ENCODE data around the gene NUDT19. TPM values are rescaled to one million over a fixed set of nuclear protein-coding genes. Genes with fewer than 3 reads are reported as not detected.

The NUDT19 gene
- total and polyA plus RNA-seq, 2 donors from 2014 or later: 8.8 to 11.7 TPM

GRCh38 chr19:32658527-32658926 lies 33.1 kb upstream of the NUDT19 start:
- no peak for DNase-seq
- no peaks in the 10 kb centered on the region for H3K9me3 ChIP-seq (ENCODE audit: control insufficient read depth in 2 of 3, insufficient read depth in 1 of 3, low read length in 3 of 3)
- H3K9ac ChIP-seq (ENCODE audit: low read length in 3 of 3): no peak overlapping the region
- no peak for TF ChIP-seq CTCF (IDR thresholded peaks at IDR 0.05; ENCODE audit: borderline replicate concordance, extremely low read depth, insufficient read depth)
- H3K27me3 ChIP-seq (ENCODE audit: control insufficient read depth, insufficient read depth, low read length): no peaks in the 10 kb centered on the region
- no peak for FAIRE-seq
- no peaks in the 10 kb centered on the region for H3K4me1 ChIP-seq (ENCODE audit: control insufficient read depth in 2 of 3, insufficient read depth in 2 of 3, low read depth in 1 of 3, low read length in 3 of 3)
- no peak overlapping the region for H3K4me3 ChIP-seq (ENCODE audit: low read length in 3 of 3)
- no peak overlapping the region for H3K27ac ChIP-seq (ENCODE audit: low read depth in 2 of 2, low read length in 2 of 2)
- intact Hi-C loops (cut with DNase I): no loop called here
- peaks cover 0 to 11% (median 4%) of the 10 kb centered on the region in 3 donors for H3K36me3 ChIP-seq (ENCODE audit: control insufficient read depth in 2 of 3, insufficient read depth in 3 of 3, low read length in 3 of 3)

- intact Hi-C loops (cut with DNase I): no loop called here
- H3K27me3 ChIP-seq (ENCODE audit: control insufficient read depth, insufficient read depth, low read length): no peaks in the 10 kb centered on the region
- TF ChIP-seq CTCF (IDR thresholded peaks at IDR 0.05; ENCODE audit: borderline replicate concordance, extremely low read depth, insufficient read depth): no peak
- H3K4me3 ChIP-seq (ENCODE audit: low read length in 3 of 3): no peak overlapping the region
- no peaks in the 10 kb centered on the region for H3K9me3 ChIP-seq (ENCODE audit: control insufficient read depth in 2 of 3, insufficient read depth in 1 of 3, low read length in 3 of 3)
- H3K36me3 ChIP-seq (ENCODE audit: control insufficient read depth in 2 of 3, insufficient read depth in 3 of 3, low read length in 3 of 3): peaks cover 0 to 9% (median 0%) of the 10 kb centered on the region in 3 donors
- no peak overlapping the region for H3K9ac ChIP-seq (ENCODE audit: low read length in 3 of 3)
- DNase-seq: no peak
- no peak for FAIRE-seq
- H3K27ac ChIP-seq (ENCODE audit: low read depth in 2 of 2, low read length in 2 of 2): no peak overlapping the region
- no peaks in the 10 kb centered on the region for H3K4me1 ChIP-seq (ENCODE audit: control insufficient read depth in 2 of 3, insufficient read depth in 2 of 3, low read depth in 1 of 3, low read length in 3 of 3)
Measured at GRCh38 chr19:32661318-32661717, 30.3 kb upstream of the NUDT19 start.

GRCh38 chr19:32662186-32662585 lies 29.4 kb upstream of the NUDT19 start:
- Histone ChIP-seq H3K9ac (ENCODE audit: low read length in 3 of 3) (no peak overlapping the region), H3K9me3 (ENCODE audit: control insufficient read depth in 2 of 3, insufficient read depth in 1 of 3, low read length in 3 of 3) (no peaks in the 10 kb centered on the region), H3K4me1 (ENCODE audit: control insufficient read depth in 2 of 3, insufficient read depth in 2 of 3, low read depth in 1 of 3, low read length in 3 of 3) (no peaks in the 10 kb centered on the region), H3K4me3 (ENCODE audit: low read length in 3 of 3) (no peak overlapping the region), H3K36me3 (ENCODE audit: control insufficient read depth in 2 of 3, insufficient read depth in 3 of 3, low read length in 3 of 3) (peaks cover 0 to 6% (median 2%) of the 10 kb centered on the region in 3 donors), H3K27ac (ENCODE audit: low read depth in 2 of 2, low read length in 2 of 2) (no peak overlapping the region), H3K27me3 (ENCODE audit: control insufficient read depth, insufficient read depth, low read length) (no peaks in the 10 kb centered on the region)
- intact Hi-C loops (cut with DNase I): no loop called here
- DNase-seq: no peak
- no peak for TF ChIP-seq CTCF (IDR thresholded peaks at IDR 0.05; ENCODE audit: borderline replicate concordance, extremely low read depth, insufficient read depth)
- no peak for FAIRE-seq

- intact Hi-C loops (cut with DNase I): no loop called here
- H3K9ac ChIP-seq (ENCODE audit: low read length in 3 of 3): no peak overlapping the region
- no peak for FAIRE-seq
Measured at GRCh38 chr19:32666084-32666483, 25.5 kb upstream of the NUDT19 start.

More at GRCh38 chr19:32666084-32666483, 25.5 kb upstream of the NUDT19 start:
- Histone ChIP-seq H3K4me3 (ENCODE audit: low read length in 3 of 3) (no peak overlapping the region), H3K9me3 (ENCODE audit: control insufficient read depth in 2 of 3, insufficient read depth in 1 of 3, low read length in 3 of 3) (no peaks in the 10 kb centered on the region), H3K27ac (ENCODE audit: low read depth in 2 of 2, low read length in 2 of 2) (no peak overlapping the region), H3K4me1 (ENCODE audit: control insufficient read depth in 2 of 3, insufficient read depth in 2 of 3, low read depth in 1 of 3, low read length in 3 of 3) (no peaks in the 10 kb centered on the region), H3K36me3 (ENCODE audit: control insufficient read depth in 2 of 3, insufficient read depth in 3 of 3, low read length in 3 of 3) (peaks cover 0 to 2% (median 0%) of the 10 kb centered on the region in 3 donors), H3K27me3 (ENCODE audit: control insufficient read depth, insufficient read depth, low read length) (no peaks in the 10 kb centered on the region)
- no peak for DNase-seq
- TF ChIP-seq CTCF (IDR thresholded peaks at IDR 0.05; ENCODE audit: borderline replicate concordance, extremely low read depth, insufficient read depth): no peak
